ENCODE data around the gene TMUB1. TPM values are rescaled to one million over a fixed set of nuclear protein-coding genes. Genes with fewer than 3 reads are reported as not detected.

TMUB1 gene
- total RNA-seq, 1 donor from 2014 or later = 60.8 TPM

DNA sequence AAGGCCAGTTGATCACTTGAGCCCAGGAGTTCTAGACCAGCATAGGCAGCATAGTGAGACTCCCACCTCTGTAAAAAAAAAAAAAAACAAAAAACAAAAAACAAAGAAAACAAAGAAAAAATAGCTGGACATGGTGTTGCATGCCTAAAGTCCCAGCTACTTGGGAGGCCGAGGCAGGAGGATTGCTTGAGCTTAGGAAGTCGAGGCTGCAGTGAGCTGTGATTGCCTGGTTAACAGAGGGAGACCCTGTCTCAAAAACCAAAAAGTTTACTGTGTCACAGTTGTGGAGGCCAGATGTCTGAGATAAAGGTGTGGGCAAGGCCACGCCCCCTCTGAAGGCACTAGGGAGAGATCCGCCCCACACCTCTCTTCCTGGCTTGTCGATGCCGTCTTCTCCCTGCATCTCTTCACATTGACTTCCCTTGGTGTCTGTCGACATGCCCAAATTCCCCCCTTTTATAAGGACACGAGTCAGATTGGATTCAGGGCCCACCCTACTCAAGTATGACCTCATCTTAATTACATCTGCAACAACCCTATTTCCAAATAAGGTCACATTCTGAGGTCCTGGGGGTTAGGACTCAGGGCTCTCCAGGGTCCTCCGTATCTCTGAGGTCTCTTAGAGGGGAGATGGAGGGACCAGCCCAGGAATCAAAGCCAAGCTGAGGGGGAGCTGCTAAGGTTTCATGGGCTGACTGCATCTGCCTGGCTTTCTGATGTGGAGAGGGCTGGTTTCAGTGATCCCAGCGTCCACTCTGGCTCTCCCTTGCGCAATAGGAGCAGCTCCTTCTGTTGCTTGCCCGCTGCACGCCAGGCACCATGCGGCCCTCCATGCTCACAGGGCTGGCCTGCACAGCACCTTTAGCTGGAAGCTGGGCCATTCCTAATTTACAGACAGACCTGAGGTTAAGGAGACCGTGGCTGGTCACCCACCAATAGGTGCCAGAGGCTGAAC is 26.1 kb upstream of the TMUB1 start:
- DNase-seq (ENCODE audit: low spot score) = no peak
- no peaks in the 10 kb centered on the region for H3K36me3 Mint-ChIP-seq (ENCODE audit: low read depth)
- H3K27me3 Mint-ChIP-seq (ENCODE audit: low read depth) = peaks cover 1% of the 10 kb centered on the region
- intact Hi-C loops (cut with micrococcal nuclease) = loop anchor here (5.0 kb wide), 1 partner anchor 212 kb away; no protein-coding TSS in a partner anchor
- no peak overlapping the region for H3K27ac Mint-ChIP-seq
- no peaks in the 10 kb centered on the region for H3K4me1 Mint-ChIP-seq (ENCODE audit: low read depth)
- H3K4me3 Mint-ChIP-seq (ENCODE audit: low read depth) = no peak overlapping the region
- H3K9me3 Mint-ChIP-seq = no peaks in the 10 kb centered on the region

DNA sequence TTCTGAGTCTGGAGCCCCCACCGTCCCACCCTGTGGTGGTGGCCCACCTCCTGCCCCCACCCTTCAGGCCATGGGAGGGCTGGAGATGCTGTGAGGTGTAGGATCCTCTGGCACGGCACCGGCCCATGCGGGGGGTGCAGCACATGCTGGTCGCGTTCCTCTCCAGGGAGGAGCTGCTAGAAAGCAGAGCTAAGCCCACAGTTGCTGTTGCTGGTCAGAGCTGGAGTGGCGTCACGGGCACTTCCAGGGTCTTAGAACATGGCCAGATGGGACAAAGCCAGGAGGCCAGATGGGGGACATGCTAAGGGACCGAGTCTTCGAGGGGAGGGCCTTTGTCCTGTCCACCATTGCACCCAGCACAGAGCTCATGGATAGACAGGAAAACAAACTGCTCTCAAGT is 24.6 kb upstream of the TMUB1 start:
- Mint-ChIP-seq H3K9me3 (no peaks in the 10 kb centered on the region), H3K4me1 (ENCODE audit: low read depth) (no peaks in the 10 kb centered on the region), H3K4me3 (ENCODE audit: low read depth) (no peak overlapping the region), H3K27me3 (ENCODE audit: low read depth) (peaks cover under 1% of the 10 kb centered on the region), H3K27ac (no peak overlapping the region), H3K36me3 (ENCODE audit: low read depth) (no peaks in the 10 kb centered on the region)
- intact Hi-C loops (cut with micrococcal nuclease) = no loop called here
- DNase-seq (ENCODE audit: low spot score) = no peak

DNA sequence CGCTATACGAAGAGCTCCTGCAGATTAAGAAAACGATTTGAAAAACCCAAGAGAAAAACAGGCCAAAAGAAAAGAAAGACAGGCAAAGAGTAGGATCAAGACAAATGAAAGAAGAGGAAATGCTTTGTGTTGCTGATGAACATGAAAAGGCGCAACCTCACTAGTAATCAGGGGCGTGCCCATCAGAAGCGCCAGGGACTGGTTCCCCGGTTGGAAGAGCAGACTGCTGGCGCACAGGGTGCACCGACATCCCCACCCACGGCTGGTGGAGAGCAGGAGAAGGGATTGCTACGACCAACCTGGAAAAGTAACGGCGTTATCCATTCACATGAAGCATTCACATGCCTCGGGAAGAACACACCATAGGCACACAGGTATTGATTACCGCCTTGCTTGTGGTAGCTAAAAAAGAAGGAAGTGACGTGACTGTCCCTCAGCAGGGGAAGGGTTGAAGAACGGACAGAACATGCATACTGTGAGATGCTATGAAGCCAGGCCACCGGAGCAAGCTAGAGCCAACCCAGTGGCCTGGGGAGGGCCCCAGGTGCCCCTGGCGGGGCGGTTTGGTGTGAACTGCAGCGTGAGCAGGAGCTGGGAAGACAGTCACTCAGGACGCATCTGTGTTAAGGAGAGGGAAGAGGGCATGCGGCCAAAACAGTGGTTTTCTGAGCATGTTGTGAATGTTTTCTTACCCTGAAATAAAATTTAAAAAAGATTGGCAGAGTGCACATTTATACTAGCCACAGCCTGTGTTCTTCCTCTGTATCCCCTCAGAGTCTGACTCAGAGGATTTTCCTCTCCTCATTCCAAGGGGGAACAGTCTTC is 21.3 kb upstream of the TMUB1 start:
- no peak overlapping the region for H3K27ac Mint-ChIP-seq
- no peak for DNase-seq (ENCODE audit: low spot score)
- no peaks in the 10 kb centered on the region for H3K9me3 Mint-ChIP-seq
- intact Hi-C loops (cut with micrococcal nuclease) = no loop called here
- no peaks in the 10 kb centered on the region for H3K36me3 Mint-ChIP-seq (ENCODE audit: low read depth)
- H3K4me1 Mint-ChIP-seq (ENCODE audit: low read depth) = no peaks in the 10 kb centered on the region
- no peaks in the 10 kb centered on the region for H3K27me3 Mint-ChIP-seq (ENCODE audit: low read depth)
- H3K4me3 Mint-ChIP-seq (ENCODE audit: low read depth) = no peak overlapping the region

DNA sequence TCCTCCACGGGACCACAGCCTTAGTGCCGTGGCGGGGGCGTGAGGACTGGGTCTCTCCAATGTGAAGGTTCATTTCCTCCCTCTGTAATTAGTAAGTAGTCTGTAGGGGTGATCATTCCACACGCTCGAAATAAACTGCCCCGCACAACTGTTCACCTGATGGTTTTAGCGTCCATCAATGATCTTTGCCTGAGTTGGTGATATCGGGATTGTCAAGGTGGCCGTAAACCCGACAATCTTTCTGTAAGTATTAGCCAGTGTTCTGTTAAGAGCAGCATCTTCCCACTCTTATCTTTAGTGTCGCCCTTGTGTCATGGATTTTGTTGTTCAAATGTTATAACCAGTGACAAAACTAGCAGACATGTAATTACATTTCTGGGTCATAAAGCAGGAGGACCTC is 20.7 kb upstream of the TMUB1 start:
- H3K27me3 Mint-ChIP-seq (ENCODE audit: low read depth) = no peaks in the 10 kb centered on the region
- H3K4me1 Mint-ChIP-seq (ENCODE audit: low read depth) = no peaks in the 10 kb centered on the region
- no peaks in the 10 kb centered on the region for H3K9me3 Mint-ChIP-seq
- intact Hi-C loops (cut with micrococcal nuclease) = no loop called here
- H3K27ac Mint-ChIP-seq = no peak overlapping the region
- H3K4me3 Mint-ChIP-seq (ENCODE audit: low read depth) = no peak overlapping the region
- DNase-seq (ENCODE audit: low spot score) = no peak
- no peaks in the 10 kb centered on the region for H3K36me3 Mint-ChIP-seq (ENCODE audit: low read depth)

DNA sequence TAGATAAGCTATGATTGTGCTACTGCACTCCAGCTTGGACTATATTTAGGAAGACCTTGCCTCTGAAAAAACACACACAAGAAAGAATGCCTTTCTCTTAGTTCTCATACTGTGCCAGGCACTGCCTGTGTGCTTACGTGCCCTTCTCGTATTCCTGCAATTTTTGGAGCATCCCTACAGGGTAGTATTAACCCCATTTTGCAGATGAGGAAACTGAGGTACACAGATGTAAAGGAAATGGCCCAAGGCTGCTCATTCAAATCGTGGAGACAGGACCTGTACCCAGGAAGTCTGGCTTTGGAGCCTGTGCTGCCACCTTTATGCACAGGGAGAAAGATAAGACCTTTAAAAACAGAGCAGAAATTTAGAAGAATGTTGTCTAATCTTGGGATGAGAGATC is 19.7 kb upstream of the TMUB1 start:
- Mint-ChIP-seq H3K36me3 (ENCODE audit: low read depth) (no peaks in the 10 kb centered on the region), H3K27me3 (ENCODE audit: low read depth) (no peaks in the 10 kb centered on the region), H3K4me3 (ENCODE audit: low read depth) (no peak overlapping the region), H3K4me1 (ENCODE audit: low read depth) (no peaks in the 10 kb centered on the region), H3K9me3 (no peaks in the 10 kb centered on the region), H3K27ac (peak overlapping the region; percentile 26)
- intact Hi-C loops (cut with micrococcal nuclease) = no loop called here
- DNase-seq (ENCODE audit: low spot score) = no peak

DNA sequence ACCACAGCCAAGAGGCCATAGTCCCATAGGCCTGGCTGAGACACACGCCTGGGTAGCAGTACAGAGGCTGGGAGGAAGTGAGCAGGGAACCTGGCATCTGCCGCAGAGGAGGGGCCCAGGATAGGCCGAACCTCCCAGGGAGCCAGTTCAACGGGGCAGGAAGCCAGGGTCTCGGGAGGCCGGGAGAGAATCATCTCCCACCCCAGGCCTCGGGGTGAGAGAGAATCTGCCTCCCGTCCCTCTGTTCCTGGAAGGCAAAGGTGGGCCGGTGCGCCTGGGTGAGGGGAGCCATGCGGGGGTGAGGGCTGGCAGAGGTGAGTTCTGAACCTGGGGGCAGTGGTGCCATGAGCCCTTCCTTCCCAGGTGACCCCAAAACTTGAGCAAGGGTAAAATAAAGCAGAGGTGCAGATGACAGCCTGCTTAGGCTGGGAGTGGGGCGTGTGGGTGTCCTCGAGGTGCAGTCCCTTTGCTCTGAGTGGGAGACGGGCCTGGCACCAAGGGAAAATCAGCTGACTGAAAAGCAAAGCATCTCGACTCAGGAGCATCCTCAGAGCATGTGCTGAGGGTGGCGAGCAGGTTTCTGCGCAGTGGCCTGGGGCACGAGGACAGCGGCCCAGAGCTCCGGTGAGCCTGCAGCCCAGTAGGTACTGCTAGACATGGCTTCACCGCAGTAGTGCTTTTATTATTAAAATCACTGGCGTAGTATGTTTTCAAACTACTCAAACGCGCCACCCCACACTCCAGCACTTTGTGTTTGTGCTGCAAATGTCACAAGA is 18.5 kb upstream of the TMUB1 start:
- Mint-ChIP-seq H3K27ac (no peak overlapping the region), H3K36me3 (ENCODE audit: low read depth) (no peaks in the 10 kb centered on the region), H3K27me3 (ENCODE audit: low read depth) (no peaks in the 10 kb centered on the region), H3K9me3 (no peaks in the 10 kb centered on the region), H3K4me3 (ENCODE audit: low read depth) (no peak overlapping the region), H3K4me1 (ENCODE audit: low read depth) (no peaks in the 10 kb centered on the region)
- intact Hi-C loops (cut with micrococcal nuclease) = no loop called here
- no peak for DNase-seq (ENCODE audit: low spot score)

DNA sequence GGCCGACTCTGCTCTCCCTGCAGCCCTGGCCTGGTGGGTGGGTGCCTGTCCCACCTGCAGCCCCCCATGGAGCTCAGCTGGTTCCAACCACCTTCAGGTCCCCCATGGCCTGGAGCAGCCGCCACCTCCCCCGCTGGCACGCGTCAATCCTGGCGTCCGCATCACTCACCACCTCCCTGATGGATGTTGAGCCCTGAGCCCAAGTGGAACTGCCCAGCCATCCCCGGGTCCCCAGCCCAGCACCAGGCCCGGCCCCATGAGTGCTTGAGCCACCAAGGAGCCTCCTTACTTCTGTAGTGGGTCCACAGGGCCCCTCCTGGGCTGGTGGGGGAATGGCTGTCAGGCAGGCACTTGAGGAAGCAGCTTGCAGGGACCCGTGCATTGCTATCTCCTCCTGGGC is 17.6 kb upstream of the TMUB1 start:
- H3K9me3 Mint-ChIP-seq = no peaks in the 10 kb centered on the region
- no peak overlapping the region for H3K4me3 Mint-ChIP-seq (ENCODE audit: low read depth)
- intact Hi-C loops (cut with micrococcal nuclease) = no loop called here
- H3K4me1 Mint-ChIP-seq (ENCODE audit: low read depth) = no peaks in the 10 kb centered on the region
- no peaks in the 10 kb centered on the region for H3K36me3 Mint-ChIP-seq (ENCODE audit: low read depth)
- no peak for DNase-seq (ENCODE audit: low spot score)
- no peak overlapping the region for H3K27ac Mint-ChIP-seq
- no peaks in the 10 kb centered on the region for H3K27me3 Mint-ChIP-seq (ENCODE audit: low read depth)

DNA sequence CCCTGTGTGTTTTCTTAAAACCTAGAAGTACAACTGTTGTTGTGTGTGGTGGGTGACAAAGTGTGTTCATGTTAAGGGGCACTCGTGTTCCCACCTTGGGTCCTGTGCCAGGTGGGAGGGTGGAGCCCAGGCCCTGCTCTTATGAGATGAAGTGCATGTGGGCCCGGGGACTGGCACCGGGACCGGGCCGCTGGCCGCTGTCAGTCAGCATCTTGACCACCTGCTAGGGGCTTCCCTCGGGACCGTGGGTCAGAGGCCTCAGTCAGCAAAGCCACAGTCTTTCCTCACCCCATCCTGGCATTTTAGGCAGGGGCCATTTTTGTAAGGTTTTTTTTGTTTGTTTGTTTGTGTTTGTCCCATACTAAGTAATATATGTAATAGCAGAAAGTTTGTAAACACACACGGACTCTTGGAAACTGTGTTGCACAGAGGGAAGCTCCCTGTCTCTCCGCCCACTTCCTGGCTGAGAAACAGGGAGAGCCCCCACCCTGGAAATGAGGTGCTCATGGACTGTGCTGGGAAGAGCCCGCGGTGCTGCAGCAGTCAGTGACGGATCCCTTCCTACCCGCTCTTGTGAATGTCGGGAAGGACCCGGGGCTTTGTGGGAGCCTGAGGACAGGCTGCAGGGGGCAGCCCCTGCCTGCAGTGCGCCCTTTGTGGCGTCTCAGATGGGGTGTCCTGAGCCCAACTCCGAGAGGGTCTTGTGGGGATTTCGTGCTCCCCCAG is 16.4 kb upstream of the TMUB1 start:
- no peak for DNase-seq (ENCODE audit: low spot score)
- H3K36me3 Mint-ChIP-seq (ENCODE audit: low read depth) = no peaks in the 10 kb centered on the region
- no peaks in the 10 kb centered on the region for H3K9me3 Mint-ChIP-seq
- no peak overlapping the region for H3K4me3 Mint-ChIP-seq (ENCODE audit: low read depth)
- H3K4me1 Mint-ChIP-seq (ENCODE audit: low read depth) = no peaks in the 10 kb centered on the region
- H3K27me3 Mint-ChIP-seq (ENCODE audit: low read depth) = no peaks in the 10 kb centered on the region
- intact Hi-C loops (cut with micrococcal nuclease) = no loop called here
- H3K27ac Mint-ChIP-seq = no peak overlapping the region

DNA sequence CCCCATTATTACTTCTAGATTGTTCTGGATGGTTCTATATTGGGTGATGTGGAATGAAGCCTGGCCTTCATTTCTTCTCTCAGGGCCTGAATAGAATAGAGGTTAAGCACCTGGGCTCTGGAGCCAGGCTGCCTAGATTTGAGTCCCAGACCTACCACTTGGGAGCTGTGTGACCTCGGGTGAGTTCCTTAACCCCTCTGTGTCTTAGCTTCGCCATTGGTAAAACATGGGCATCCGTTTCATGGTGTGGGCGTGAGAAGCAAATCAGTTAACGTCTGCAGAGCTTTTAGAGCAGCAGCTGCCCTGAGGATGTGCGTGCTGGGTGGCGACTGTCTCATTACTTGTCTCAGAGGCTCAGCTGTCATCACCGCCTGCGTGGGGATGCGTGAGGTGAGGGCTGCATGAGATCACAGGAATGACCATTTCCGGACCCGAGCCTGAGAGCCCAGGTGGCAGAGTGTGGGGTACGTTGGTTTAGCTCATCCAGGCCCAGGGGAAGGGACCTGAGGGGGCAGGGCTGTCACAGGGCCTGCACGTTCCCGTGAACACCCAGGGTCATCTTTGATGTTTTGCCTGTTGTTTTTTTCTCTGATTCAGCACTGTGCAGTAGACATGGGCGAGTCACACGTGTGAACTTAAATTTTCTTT is 12.7 kb upstream of the TMUB1 start:
- intact Hi-C loops (cut with micrococcal nuclease) = no loop called here
- Mint-ChIP-seq H3K27ac (no peak overlapping the region), H3K36me3 (ENCODE audit: low read depth) (no peaks in the 10 kb centered on the region)

DNA sequence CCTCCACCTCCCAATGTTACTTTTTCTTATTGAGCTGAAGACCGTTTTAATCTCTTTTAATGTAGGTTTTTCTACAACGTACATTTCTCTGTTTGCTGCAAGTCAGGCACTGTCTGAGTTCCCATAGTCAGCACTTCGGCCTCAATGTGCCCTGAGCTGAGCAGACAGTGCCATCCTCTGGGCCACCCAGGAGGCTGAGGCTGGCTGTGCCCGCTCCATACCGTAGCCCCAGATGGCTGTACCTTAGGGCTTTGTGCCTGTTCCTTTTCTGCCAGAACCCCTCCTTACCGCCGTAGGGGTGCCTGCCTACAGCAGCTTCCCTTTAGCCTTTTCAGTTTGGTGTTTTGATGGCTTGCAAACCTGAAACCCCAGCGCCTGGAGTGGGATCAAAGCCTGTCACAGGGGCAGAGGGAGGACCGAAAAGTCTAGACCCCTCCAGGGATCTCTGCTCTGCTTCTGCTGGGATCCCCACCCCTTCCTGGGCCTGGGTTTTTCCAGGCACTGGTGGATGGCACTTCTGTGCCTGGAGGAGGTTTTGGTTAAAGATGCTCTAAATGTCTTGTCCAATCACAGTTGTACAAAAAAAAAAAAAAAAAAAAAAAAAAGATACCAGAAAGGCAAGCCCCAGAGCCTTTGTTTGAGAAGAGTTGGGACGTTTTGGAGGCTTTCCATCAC is 12.0 kb upstream of the TMUB1 start:
- no peaks in the 10 kb centered on the region for H3K36me3 Mint-ChIP-seq (ENCODE audit: low read depth)
- DNase-seq (ENCODE audit: low spot score) = no peak
- H3K4me3 Mint-ChIP-seq (ENCODE audit: low read depth) = no peak overlapping the region
- no peaks in the 10 kb centered on the region for H3K9me3 Mint-ChIP-seq
- no peaks in the 10 kb centered on the region for H3K27me3 Mint-ChIP-seq (ENCODE audit: low read depth)
- intact Hi-C loops (cut with micrococcal nuclease) = no loop called here
- H3K27ac Mint-ChIP-seq = no peak overlapping the region
- H3K4me1 Mint-ChIP-seq (ENCODE audit: low read depth) = no peaks in the 10 kb centered on the region

More for the DNA sequence above, 12.7 kb upstream of the TMUB1 start:
- no peaks in the 10 kb centered on the region for H3K27me3 Mint-ChIP-seq (ENCODE audit: low read depth)
- no peaks in the 10 kb centered on the region for H3K9me3 Mint-ChIP-seq
- DNase-seq (ENCODE audit: low spot score) = no peak
- no peaks in the 10 kb centered on the region for H3K4me1 Mint-ChIP-seq (ENCODE audit: low read depth)
- H3K4me3 Mint-ChIP-seq (ENCODE audit: low read depth) = no peak overlapping the region

DNA sequence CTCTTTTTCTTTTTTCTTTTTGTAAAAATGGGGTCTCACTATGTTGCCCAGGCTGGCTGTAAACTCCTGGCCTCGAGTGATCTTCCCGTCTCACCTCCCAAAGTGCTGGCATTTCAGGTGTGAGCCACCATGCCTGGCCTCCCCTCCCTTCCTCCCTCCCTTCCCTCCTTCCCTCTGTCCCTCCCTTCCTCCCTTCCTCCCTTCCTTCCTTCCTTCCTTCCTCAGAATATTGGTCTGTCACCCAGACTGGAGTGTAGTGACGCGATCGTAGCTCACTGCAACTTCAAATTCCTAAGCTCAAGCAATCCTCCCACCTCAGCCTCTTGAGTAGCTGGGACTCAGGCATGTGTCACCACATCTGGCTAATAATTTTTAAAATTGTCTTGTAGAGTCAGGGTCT is 11.4 kb upstream of the TMUB1 start:
- intact Hi-C loops (cut with micrococcal nuclease) = no loop called here
- H3K27me3 Mint-ChIP-seq (ENCODE audit: low read depth) = no peaks in the 10 kb centered on the region

More for the DNA sequence above, 11.4 kb upstream of the TMUB1 start:
- no peak overlapping the region for H3K27ac Mint-ChIP-seq
- no peaks in the 10 kb centered on the region for H3K36me3 Mint-ChIP-seq (ENCODE audit: low read depth)
- no peak overlapping the region for H3K4me3 Mint-ChIP-seq (ENCODE audit: low read depth)
- H3K4me1 Mint-ChIP-seq (ENCODE audit: low read depth) = no peaks in the 10 kb centered on the region
- no peaks in the 10 kb centered on the region for H3K9me3 Mint-ChIP-seq
- no peak for DNase-seq (ENCODE audit: low spot score)

Measured in activated T-helper 2 cell treated with anti-CD3 and anti-CD28 coated beads, Interferon-gamma antibody, Interleukin-2, Interleukin-4, amounts not matched to agents 10 μg/mL and 5 μg/mL and 100 μg/mL, durations not matched to agents 14 hours and 24 hours and 36 hours (primary cell).